PC-9 (cell line): ENCODE data around the gene RTP2.

ENCODE experiments used
- EZH2 ChIP-seq: fragments of 200-600 bp; sonication (generic); IDR thresholded peaks from 2 replicates; pipeline ENCODE4 v1.8.0; 2017; ENCODE audit warnings: antibody characterized with exemption, low read depth
- TF ChIP-seq, protein P1 (sequence below): fragments of 200-600 bp; sonication (generic); conservative IDR thresholded peaks from 2 replicates; pipeline ENCODE4 v1.6.1; 2017; ENCODE audit warnings: mixed run types, antibody characterized with exemption, mild to moderate bottlenecking, moderate library complexity

DNA sequence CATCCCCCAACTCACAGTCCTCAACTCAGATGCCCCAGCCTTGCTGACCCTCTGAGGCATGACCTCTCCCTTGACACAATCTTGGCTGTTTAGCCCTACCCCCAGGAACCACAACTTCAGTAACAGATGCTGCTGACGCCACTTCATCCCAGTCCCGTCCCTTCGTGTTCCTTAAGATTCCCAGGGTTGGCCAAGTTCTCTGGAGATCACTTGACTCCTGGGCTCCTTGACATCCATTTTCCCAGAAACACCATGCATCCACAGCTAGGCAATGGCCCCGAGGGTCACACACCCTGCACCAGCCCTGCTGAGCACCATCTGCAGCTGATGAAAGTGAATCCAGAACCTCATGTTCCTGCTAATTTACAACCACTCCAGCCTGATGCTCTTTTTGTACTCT lies 6.9 kb downstream of the RTP2 start:
- TF ChIP-seq, protein P1, sequence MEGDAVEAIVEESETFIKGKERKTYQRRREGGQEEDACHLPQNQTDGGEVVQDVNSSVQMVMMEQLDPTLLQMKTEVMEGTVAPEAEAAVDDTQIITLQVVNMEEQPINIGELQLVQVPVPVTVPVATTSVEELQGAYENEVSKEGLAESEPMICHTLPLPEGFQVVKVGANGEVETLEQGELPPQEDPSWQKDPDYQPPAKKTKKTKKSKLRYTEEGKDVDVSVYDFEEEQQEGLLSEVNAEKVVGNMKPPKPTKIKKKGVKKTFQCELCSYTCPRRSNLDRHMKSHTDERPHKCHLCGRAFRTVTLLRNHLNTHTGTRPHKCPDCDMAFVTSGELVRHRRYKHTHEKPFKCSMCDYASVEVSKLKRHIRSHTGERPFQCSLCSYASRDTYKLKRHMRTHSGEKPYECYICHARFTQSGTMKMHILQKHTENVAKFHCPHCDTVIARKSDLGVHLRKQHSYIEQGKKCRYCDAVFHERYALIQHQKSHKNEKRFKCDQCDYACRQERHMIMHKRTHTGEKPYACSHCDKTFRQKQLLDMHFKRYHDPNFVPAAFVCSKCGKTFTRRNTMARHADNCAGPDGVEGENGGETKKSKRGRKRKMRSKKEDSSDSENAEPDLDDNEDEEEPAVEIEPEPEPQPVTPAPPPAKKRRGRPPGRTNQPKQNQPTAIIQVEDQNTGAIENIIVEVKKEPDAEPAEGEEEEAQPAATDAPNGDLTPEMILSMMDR = no peak
- no peak for TF ChIP-seq EZH2
